GM18499 (cell line): ENCODE measurements around the gene LPAR6.

Experiments used
- ATAC-seq: cut with Tn5 transposase; IDR thresholded peaks from one replicate; pipeline ENCODE4 v1.9.1; 2021; ENCODE audit warnings: moderate number of reproducible peaks; ENCODE audit not compliant: insufficient read depth, unreplicated experiment

LPAR6 gene

GRCh38 chr13:48380581-48380980, 32.3 kb downstream of the LPAR6 start:
- no peak for ATAC-seq

DNA sequence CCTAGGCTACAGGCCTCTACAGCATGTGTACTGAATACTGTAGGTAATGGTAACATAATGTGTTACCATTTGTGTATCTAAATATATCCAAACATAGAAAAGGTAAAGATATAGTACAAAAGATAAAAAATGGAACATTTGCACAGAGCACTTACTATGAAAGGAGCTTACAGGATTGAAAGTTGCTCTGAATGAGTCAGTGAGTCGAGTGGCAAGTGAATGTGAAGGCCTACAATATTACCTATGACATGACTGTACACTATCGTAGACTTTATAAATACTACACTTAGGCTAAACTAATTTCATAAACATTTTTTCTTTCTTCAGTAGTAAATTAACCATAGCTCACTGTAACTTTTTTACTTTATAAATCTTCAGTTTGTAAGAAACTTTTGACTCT, 35.1 kb downstream of the LPAR6 start:
- ATAC-seq: no peak

DNA sequence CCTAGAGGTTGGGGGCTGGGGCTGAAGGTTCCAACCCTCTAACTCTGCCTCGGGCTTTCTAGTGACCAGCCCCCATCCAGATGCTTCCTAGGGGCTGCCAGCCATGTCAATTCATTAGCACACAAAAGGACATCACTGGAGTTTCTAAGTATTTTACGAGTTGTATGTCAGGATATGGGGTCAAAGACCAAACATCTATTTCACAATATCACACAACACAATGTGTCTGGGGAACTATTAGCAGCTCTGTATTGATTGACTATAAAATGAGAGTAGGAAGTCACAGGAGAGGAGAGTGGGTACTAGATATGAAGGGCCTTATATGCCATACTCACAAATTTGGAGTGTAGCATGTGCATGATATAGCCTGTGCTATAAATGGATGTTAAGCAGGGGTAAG, 42.1 kb downstream of the LPAR6 start:
- no peak for ATAC-seq

DNA sequence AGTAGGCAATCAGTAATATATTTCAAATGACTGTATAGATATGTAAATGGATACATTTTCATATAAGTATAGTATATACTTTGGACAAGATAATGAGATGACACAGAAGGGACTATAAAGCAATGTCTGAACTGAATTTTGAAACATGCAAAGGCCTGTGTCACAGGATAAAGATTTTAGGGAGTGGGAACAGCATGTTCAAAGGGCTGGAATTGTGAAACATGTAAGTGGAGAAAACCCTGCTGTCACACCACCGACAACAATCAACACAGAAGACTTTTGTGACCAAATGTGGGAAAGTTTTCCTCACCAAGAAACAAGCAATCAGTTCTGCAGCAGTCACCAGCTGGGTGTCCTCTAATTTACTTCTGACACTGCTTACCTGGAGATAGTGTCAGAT, 42.9 kb downstream of the LPAR6 start:
- no peak for ATAC-seq
